Neural cell (in vitro differentiated cells): ENCODE data around the gene CGB3.
"Not testable (repeated sequence)": the region's sequence is repeated elsewhere in the genome, so short reads cannot be mapped to it uniquely, and the experiment has no call there.

Source experiments
- CTCF ChIP-seq: fragments of 450-650 bp; IDR thresholded peaks from 2 replicates; pipeline ENCODE4 v1.5.1; 2014; ENCODE audit warnings: antibody characterized with exemption, mild to moderate bottlenecking, moderate library complexity; ENCODE audit not compliant: poor library complexity, severe bottlenecking
- EP300 ChIP-seq: fragments of 450-650 bp; conservative IDR thresholded peaks from 2 replicates; pipeline ENCODE4 v1.6.1; 2014; ENCODE audit warnings: antibody characterized with exemption, mild to moderate bottlenecking, moderate library complexity; ENCODE audit not compliant: poor library complexity, severe bottlenecking
- REST ChIP-seq: IDR thresholded peaks from 2 replicates; pipeline ENCODE4 v1.6.1; 2012; ENCODE audit warnings: borderline replicate concordance

- not testable (repeated sequence) for TF ChIP-seq CTCF, EP300, REST
Observed at GRCh38 chr19:49038111-49038510, 14.0 kb upstream of the CGB3 start.
